GM21786 (cell line): ENCODE data around the gene OR2F1.

ENCODE experiments used
- ATAC-seq: cut with Tn5 transposase; IDR thresholded peaks from one replicate; pipeline ENCODE4 v1.9.1; 2021; ENCODE audit not compliant: unreplicated experiment

The OR2F1 gene

DNA sequence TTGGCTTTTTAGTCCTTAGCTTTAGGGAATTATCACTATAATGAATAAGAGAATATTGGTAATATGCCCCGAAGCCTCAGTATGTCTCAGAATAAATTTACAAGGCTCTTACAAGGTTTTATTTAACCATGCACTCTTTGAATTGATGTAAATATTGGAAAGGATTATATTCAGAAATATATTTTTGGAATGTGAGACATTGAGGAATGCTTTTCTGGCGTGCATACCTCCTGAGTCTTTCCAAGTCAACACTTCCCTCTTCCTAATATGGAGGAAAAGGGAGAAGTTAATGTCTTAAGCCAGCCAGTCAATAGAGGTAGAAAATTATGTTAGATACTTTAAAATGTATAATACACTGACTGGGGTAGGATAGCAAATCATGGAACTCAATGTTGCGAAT lies 1.2 kb upstream of the OR2F1 start:
- ATAC-seq, result no peak

DNA sequence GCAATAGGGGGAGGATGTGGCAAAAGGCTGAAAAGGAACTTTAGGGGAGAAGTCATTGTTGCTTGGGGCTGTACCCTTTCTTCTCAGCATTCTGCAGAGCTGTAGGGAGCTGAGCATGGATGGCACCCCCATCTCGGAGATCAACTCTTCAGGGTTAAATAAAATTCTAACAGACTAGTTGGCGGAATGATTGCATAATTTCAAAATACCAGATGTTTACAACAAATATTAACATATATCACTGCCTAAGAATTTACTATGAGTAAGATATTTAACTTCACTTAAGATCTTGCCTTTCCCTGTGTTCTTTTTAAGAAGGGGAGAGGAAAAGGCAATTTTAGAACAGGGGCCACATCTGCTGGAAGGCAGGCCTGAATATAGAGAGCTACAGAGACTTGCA lies 509 bp upstream of the OR2F1 start:
- ATAC-seq, result no peak

DNA sequence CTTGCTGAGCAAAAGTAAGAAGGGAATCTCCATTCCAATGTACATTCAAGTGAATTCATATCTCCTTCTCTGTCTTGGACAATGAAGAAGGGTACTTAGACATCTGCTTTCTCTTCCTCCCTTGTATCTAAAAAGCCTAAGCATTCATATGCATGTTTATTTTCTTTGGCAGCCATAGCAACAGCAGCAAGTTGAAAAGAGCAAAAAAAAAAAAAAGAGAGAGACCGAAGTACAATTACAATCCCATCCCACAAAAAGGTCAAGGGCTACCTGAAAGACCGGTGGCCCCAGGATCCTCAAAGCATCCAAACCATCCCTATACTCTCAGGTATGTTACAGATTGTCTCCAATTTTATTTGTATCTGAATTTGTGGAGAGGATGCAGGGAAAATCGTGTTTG lies 4.1 kb downstream of the OR2F1 start:
- ATAC-seq, result no peak

DNA sequence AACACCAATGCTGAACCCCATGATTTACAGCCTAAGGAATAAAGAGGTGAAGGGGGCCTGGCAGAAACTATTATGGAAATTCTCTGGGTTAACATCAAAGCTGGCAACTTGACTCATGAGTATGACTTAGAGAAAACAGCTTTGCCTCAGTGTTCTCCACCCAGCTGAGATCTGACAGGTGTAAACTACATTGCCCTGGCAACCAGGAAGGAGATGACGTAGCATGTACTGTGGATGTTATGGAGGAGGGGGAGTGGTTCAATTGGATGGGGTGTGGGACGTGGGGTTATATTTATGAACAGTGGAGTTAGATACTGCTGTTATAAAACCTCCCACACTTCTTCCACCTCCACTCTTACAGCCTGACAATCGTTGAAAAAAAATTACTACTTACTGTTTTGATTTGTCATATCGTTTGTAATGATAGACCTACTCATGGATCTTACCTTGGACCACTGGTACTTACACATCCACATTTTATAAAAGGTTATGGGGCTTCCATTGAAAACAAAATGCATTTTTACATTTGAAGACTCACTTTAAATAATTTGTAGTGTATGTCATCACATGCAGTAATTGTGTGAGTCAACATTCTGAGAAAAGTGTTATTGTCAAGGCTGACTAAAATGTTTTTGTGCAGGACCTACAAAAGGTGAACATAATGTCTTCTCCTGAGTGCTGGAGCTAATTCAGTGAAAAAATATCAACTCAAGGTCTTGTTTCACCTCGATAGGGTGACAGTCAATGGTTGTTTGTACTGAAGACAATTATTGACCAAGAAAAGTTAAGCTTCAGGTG lies 6.4 kb downstream of the OR2F1 start:
- no peak for ATAC-seq

DNA sequence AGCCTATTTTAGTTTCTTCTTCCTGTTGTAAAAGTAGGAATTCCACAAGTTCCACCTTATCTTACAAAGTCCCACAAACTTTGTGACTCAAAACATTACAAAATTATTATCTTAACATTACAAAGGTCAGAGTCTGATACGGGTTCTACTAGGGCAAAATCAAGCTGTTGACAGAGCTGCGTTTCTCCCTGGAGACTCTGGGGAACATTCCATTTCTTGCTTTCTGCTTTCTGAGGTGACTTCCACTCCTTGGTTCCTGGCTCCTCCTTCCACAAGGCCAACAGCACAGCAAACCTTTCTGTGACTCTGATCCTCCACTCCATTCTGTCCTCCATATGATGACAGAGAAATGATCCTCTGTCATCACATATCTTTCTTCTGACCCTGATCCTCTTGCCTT lies 10.6 kb downstream of the OR2F1 start:
- no peak for ATAC-seq

DNA sequence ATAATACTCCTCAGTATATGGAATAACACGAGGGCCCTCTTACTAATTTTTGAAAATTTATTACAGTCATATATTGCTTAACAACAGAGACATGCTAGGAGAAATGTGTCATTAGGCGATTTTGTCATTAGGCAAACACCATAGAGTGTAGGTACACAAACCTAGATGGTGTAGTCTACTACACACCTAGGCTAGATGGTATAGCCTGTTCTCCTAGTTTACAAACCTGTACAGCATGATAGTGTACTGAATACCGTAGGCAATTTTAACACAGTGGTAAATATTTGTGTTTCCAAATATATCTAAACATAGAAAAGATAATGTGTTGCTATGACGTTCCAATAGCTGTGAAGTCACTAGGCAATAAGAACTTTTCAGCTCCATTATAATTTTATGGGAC lies 12.8 kb downstream of the OR2F1 start:
- ATAC-seq, result no peak

DNA sequence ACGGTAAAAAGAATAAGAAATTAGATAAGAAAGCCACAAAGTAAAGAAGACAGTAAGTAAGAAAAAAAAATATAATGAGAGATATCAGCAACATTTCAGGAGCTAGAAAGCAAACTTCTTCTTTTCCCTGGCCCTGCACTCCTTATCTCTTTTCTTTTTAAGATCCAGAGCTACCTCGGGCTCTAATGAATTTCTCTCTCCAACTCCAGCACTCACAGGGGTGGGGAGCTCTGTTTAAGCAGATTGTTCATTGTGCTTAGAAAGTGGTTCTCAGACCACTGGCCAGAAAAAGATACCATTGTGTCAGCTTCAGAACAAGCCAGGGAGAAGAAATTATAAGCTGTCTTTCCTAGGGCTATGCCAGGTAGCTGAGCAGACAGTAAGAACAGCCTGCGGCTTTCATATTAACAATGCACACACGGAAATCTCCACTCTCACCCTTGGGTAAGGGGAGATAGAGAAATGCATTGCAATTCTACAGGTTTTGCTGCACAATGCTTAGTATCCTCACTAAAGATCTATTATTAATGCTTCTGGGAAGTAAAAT lies 19.3 kb downstream of the OR2F1 start:
- no peak for ATAC-seq

DNA sequence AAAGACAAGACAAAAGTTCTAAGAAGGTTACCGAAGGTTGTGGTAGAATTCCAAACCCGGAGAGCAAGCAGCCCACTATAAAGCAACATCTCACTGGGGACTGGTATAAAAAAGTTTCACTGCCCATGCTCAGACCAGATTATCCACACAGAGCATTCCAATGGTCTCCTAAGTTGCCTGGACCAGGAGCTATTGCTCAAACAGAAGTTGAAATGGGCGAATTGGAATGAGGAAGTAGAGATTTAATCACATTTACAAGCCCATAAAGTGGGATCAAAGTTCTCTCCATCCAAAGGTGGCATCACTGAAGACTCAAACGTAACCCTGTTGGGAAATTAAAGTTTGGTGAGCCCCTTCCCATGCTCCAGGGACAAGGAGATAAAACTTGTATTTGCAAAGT lies 19.8 kb downstream of the OR2F1 start:
- no peak for ATAC-seq

DNA sequence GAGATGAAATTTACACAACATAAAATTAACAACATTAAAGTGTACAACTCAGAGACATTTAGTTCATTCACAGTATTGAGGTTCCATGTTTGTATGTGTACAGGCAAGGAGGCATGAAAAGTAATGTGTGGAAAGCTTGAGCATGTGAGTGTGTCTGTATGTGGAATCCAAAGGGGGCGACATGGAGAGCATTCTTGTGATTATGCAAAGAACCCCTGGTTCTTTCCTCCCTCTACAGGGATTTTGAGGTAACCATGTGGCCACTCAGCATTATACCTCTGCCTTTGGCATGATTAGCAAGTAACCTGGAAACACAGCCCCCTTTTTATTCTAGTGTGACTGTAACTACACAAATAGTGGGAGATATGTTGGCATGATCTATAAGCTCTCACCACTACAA lies 21.0 kb downstream of the OR2F1 start:
- no peak for ATAC-seq

DNA sequence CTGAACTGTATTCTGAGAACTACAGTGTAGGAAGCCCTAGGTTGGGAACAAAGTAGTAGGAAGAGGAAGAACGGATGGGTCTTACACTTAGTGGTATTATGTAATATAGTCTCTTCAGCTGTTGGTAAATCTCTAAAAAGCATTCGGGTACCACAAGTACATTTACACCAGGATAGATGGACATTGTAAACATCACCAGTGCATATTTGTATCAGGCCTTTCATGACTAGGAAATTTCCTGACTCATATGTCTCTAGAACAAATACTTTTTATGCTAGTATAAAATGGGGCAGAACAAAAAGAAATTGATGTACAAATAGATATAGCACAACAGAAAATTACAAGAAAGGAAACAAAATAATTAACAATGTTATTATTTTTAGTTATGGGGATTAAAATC lies 23.9 kb downstream of the OR2F1 start:
- ATAC-seq, result no peak

DNA sequence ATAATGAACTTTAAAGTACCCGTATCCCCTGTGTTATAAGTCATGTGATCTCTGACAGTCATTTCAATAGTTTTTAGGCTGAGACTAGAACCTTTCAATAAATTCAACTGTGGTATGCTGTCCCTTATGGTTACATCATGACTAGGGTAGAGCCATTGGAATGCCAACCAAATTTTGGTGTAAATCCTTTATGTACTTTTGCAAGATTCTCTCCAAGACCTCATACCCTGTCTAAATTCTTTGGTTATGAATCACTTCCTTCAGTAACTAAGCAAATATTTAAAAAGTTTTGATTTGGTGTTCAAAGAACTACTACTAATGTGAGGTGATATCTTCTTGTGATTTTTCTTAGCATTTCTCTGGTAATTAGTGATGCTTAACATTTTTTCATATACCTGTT lies 24.7 kb downstream of the OR2F1 start:
- ATAC-seq, result no peak

DNA sequence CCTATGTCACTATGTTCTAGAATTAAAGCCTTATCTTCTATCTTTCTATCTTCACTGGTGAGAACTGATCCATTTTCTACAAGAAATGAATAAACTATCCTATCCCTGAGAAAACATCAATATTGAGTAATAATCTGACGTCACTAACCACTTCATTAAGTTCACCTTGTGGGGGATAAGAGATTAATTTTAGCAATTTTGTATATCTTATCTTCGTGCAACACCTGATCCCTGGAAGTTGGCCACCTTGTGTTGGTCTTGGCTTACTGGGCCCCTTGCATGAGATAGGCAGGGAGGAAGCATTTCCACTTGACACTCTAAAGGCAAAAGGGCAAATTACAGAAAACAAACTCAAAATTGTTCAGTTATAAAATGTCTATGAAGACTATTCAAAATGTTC lies 25.4 kb downstream of the OR2F1 start:
- no peak for ATAC-seq

DNA sequence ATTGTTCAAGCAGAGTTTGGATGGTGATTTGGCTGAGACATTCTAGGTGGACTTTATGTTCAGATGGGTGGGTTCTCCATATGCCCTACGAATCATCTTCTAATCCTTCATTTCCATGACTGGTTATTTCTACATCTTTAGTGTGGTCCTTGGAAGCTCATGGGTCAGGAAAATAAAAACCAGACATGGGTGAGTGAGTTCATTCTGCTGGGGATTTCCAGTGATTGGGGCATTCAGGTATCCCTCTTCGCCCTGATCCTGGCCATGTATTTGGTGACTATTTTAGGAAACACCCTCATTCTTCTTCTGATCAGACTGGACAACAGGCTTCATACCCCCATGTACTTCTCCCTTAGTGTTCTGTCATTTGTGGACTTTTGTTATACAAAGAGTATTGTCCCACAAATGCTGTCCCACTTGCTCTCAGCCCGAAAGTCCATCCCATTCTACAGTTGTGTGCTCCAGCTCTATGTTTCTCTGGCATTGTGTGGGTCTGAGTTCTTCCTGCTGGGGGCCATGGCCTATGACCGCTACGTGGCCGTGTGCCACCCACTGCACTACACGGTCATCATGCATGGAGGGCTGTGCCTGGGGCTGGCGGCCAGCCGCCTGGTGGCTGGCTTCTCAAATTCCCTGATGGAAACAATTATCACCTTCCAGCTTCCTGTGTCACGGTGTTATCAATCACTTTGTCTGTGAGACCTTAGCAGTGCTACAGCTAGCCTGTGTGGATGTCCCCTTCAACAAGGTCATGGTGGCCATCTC lies 26.3 kb downstream of the OR2F1 start:
- ATAC-seq, result no peak

DNA sequence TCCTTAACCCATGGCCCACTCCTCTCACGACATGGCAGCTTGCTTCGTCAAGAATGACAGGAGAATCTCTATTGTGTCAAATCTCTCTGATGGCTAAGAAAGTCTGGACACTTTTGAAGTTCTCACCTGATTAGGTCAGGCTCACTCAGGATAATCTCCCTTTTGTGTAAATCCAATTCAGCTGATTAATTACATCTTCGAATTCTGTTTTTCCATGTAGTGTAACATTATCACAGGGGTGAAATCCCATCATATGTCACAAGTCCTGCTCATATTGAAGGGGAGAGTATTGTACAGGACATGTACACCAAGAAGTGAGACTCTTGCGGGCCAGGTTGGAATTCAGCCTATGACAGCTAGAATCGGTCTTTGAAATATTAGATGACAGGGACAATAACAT lies 29.3 kb downstream of the OR2F1 start:
- ATAC-seq, result no peak

DNA sequence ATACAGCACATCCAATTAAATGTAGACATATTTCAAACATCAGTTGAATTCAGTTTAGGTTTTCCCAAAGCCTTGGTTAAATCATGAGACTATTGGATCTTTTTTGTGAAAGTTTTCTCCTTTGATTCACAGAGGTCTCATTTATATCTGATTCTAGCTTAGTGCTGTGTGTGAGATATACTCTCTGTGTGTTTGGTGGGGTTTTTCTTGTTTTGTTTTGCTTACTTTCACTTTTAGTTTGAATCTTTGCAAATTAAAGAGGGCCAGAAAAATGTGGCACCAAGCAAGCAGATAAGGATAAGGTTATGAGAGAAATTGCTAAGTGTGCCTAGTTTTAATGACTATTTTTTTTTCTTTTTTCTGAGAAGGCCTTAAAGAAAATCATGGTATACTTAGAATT lies 32.9 kb downstream of the OR2F1 start:
- no peak for ATAC-seq

DNA sequence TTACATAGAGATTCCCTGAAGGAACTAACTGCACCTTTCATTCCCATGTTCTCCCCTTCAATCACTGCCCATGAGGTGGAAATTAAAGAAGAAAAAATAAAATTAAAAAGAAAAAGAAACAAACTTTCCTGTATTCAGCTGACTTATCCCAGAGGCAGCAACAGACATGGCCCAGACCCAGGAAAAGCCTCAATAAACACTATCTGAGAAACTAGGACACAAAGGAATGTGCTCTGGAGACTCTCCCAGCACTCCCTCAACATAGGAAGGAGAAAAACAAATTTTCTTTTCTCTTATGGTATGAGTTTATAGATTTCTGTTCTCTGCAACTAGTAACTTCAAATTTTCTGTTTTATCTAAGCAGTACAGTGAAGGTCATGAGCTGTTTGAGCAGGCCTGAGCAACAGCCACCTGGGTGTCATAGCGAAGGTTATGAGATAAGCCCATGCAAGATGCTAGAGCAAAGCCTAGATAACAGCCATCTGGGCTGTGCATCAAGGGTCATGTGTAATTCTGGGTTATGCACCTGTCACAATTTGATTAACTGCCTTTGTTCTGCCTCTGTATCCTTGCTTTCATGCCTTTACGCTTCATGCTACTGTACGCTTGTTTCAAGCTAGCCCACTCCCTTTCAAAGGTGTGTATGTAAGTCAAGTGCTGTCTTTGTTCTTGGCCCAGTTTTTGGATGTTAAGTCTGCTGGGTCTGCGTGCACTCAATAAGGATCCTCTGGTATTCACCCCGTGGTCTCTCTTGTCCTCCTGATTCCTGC lies 34.5 kb downstream of the OR2F1 start:
- ATAC-seq, result no peak

DNA sequence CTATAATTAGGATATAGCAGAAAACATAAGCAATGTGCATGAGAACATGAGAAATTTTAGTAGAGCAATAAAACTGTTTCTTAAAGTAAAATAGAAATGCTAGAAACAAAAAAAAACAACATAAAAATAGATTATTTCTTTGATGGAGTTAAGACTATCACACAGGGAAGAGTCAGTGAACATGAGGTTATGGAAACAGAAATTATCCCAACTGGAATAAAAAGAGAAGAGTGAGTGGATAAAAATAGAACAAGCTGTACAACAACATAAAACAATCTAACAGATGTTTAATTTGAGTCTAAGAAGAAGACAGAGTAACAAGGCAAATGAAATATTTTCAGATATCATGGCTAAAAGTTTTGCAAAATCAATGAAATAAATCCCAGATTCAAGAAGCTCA lies 38.0 kb downstream of the OR2F1 start:
- ATAC-seq, result no peak

DNA sequence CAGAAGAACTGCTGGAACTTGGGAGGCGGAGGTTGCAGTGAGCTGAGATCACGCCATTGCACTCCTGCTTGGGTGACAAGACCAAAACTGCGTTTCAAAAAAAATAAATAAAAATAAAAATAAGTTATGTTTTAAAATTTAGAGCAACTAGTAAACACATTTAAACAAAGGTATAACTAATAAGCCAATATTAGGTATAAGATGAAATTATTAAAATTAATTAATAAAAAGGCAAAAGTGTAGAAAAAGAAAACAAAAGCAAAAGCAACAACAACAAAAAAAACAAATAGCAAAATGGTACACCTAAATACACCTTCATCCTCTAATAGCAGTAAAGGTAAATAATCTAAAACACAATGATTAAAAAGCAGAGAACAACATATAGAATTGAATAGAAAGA lies 39.3 kb downstream of the OR2F1 start:
- ATAC-seq, result no peak

DNA sequence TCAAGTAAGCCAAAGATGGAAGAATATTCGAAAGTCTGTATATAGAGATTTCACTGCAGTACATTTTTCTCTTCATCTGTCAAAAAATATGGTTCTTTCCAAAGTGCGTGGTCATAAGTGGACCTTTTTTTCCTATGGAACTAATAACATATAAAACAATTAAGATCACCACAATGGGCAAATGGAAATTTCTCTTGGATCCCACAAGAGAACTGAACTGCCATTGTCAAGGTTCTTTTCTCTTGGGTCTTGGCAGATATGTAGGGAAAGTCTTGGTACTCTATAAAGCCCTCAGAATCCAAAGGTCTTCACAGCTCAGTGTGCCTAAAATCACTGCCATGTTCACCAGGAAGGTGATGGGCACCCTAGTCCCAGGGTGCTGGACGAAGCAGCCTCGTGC lies 45.4 kb downstream of the OR2F1 start, which contains the start of gene OR6B1:
Gene OR6B1 (plus strand): TSS at position 301 of the 400 bp plus-strand sequence. CDS start 3,677 bp downstream, outside the sequence.
- no peak for ATAC-seq

DNA sequence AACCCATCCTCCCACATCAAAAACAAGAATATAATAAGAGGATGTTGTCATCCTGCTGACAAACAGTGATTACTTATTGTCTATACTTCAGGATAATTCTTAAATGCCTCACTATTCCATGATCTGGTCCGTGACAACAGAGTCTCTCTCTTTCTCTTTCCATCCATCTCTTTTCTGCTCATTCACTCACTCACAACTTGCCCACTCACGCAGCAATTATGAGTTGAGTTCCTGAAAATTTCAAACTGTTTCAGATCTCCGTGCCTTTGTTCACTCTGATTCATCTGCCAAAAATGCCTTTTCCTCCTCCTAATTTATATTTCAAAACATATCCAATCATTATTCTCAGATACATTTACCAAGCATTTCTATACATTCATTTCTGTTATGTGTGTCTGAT lies 46.9 kb downstream of the OR2F1 start:
- ATAC-seq, result no peak

DNA sequence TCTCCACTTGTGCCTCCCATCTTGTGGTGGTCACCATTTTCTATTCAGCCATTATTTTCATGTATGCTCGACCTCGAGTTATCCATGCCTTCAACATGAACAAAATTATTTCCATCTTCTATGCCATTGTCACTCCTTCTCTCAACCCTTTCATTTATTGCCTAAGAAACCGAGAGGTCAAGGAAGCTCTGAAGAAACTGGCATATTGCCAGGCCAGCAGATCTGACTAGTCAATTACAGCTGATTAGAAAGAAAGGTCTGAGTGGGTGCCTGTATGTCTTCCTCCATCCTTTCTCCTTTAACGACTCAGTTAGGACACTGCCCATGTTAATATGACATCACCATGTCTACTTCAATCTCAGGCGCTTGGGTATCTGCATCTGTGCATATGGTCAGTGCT lies 50.1 kb downstream of the OR2F1 start:
- no peak for ATAC-seq
